IMR-90 (cell line): ENCODE data around the gene DNAH8. TPM values are rescaled to one million over a fixed set of nuclear protein-coding genes. Genes with fewer than 3 reads are reported as not detected.

Source experiments
- ATAC-seq: fragments of 200-7000 bp; cut with Tn5 transposase; 2 replicates; pipeline ENCODE4 v1.9.1; 2020; ENCODE audit warnings: low read depth, mild to moderate bottlenecking, moderate library complexity
- BruUV-seq: library from RNA; stranded (reverse); fragments of 400-500 nt; replicated peaks from 2 replicates; lab custom pipeline; 2021; lab: Mats Ljungman, UMichigan
- CTCF ChIA-PET: fragments of 300-600 bp; formaldehyde crosslinking; extraction: SDS; loops from one replicate; lab custom pipeline; 2021; ENCODE audit warnings: antibody characterized with exemption; lab: Yijun Ruan, JAX
- POLR2A ChIA-PET: fragments of 300-600 bp; sonication (Branson Sonifier 250); formaldehyde crosslinking; loops from one replicate; lab custom pipeline; 2022; ENCODE audit warnings: antibody characterized with exemption; ENCODE audit not compliant: unreplicated experiment; lab: Charles Lee
- DNase-seq: peaks from one replicate; pipeline ENCODE4 v3.0.0; 2013
- H2AFZ ChIP-seq: replicated peaks from 2 replicates; pipeline ENCODE3; 2013; ENCODE audit warnings: low read length, mild to moderate bottlenecking; ENCODE audit not compliant: poor library complexity
- H2AK5ac ChIP-seq: 2 replicates; pipeline ENCODE4 v1.6.1; 2013; ENCODE audit warnings: low read depth, low read length, inconsistent platforms
- H2AK9ac ChIP-seq: replicated peaks from 2 replicates; pipeline ENCODE3; 2013; ENCODE audit warnings: mild to moderate bottlenecking, low read depth, low read length, moderate library complexity; ENCODE audit not compliant: poor library complexity
- H2BK120ac ChIP-seq: 2 replicates; pipeline ENCODE4 v1.6.1; 2013; ENCODE audit warnings: low read depth, low read length, inconsistent platforms
- H2BK15ac ChIP-seq: 3 replicates; pipeline ENCODE4 v1.6.1; 2013; ENCODE audit warnings: low read depth, low read length, inconsistent platforms
- H2BK20ac ChIP-seq: 2 replicates; pipeline ENCODE4 v1.6.1; 2013; ENCODE audit warnings: low read depth, mild to moderate bottlenecking, inconsistent platforms, low read length, moderate library complexity
- H2BK5ac ChIP-seq: 2 replicates; pipeline ENCODE4 v1.6.1; 2013; ENCODE audit warnings: mild to moderate bottlenecking, low read depth, low read length, inconsistent platforms; ENCODE audit not compliant: poor library complexity, severe bottlenecking
- H3K14ac ChIP-seq: replicated peaks from 2 replicates; pipeline ENCODE4 v1.6.1; 2013; ENCODE audit warnings: low read depth, low read length, inconsistent platforms
- H3K18ac ChIP-seq: 2 replicates; pipeline ENCODE4 v1.6.1; 2013; ENCODE audit warnings: low read depth, low read length, control low read depth
- H3K23ac ChIP-seq: 2 replicates; pipeline ENCODE4 v1.6.1; 2013; ENCODE audit warnings: low read depth, low read length, inconsistent platforms
- H3K27ac ChIP-seq: 2 replicates; pipeline ENCODE4 v1.5.1; 2013; ENCODE audit warnings: mild to moderate bottlenecking, control low read depth, low read length; ENCODE audit not compliant: insufficient read depth
- H3K27me3 ChIP-seq: 2 replicates; pipeline ENCODE4 v1.6.1; 2013; ENCODE audit warnings: low read length; ENCODE audit not compliant: control insufficient read depth, insufficient read depth
- H3K36me3 ChIP-seq: 2 replicates; pipeline ENCODE4 v1.6.1; 2013; ENCODE audit warnings: low read length, mixed read lengths; ENCODE audit not compliant: control insufficient read depth, insufficient read depth
- H3K4ac ChIP-seq: 2 replicates; pipeline ENCODE4 v1.6.1; 2013; ENCODE audit warnings: low read depth, low read length, inconsistent platforms
- H3K4me1 ChIP-seq: 2 replicates; pipeline ENCODE4 v1.6.1; 2013; ENCODE audit warnings: low read length, mixed read lengths; ENCODE audit not compliant: control insufficient read depth, insufficient read depth
- H3K4me2 ChIP-seq: 2 replicates; pipeline ENCODE4 v1.6.1; 2013; ENCODE audit warnings: low read depth, mild to moderate bottlenecking, control low read depth, low read length, moderate library complexity
- H3K4me3 ChIP-seq: 2 replicates; pipeline ENCODE4 v1.5.1; 2013; ENCODE audit warnings: low read depth, mild to moderate bottlenecking, control low read depth, low read length, moderate library complexity; ENCODE audit not compliant: insufficient read depth
- H3K56ac ChIP-seq: 2 replicates; pipeline ENCODE4 v1.6.1; 2013; ENCODE audit warnings: low read length, inconsistent platforms; ENCODE audit not compliant: insufficient read depth; ENCODE audit errors: extremely low read depth
- H3K79me1 ChIP-seq, 2 experiments: 2 replicates each; pipeline ENCODE4 v1.6.1; 2013; ENCODE audit warnings: low read length in 2 of 2, inconsistent platforms in 1 of 2, low read depth in 1 of 2
- H3K9ac ChIP-seq: 2 replicates; pipeline ENCODE4 v1.6.1; 2013; ENCODE audit warnings: low read depth, low read length, control low read depth
- H3K9me1 ChIP-seq: 2 replicates; pipeline ENCODE4 v1.6.1; 2013; ENCODE audit warnings: low read length, inconsistent platforms; ENCODE audit not compliant: insufficient read depth
- H3K9me3 ChIP-seq: 2 replicates; pipeline ENCODE4 v1.6.1; 2013; ENCODE audit warnings: low read length; ENCODE audit not compliant: control insufficient read depth, insufficient read depth
- H4K20me1 ChIP-seq: 2 replicates; pipeline ENCODE4 v1.6.1; 2013; ENCODE audit warnings: low read length, inconsistent platforms; ENCODE audit not compliant: insufficient read depth
- H4K5ac ChIP-seq: 2 replicates; pipeline ENCODE4 v1.6.1; 2013; ENCODE audit warnings: mild to moderate bottlenecking, low read depth, low read length, control low read depth
- H4K8ac ChIP-seq, 2 experiments: 2 replicates each; pipeline ENCODE4 v1.6.1; 2013; ENCODE audit warnings: low read depth in 2 of 2, low read length in 2 of 2, control low read depth in 1 of 2, inconsistent platforms in 1 of 2
- H4K91ac ChIP-seq: 2 replicates; pipeline ENCODE4 v1.6.1; 2013; ENCODE audit warnings: low read depth, low read length, inconsistent platforms; ENCODE audit not compliant: insufficient read depth
- BHLHE40 ChIP-seq: fragments of 150-350 bp; IDR thresholded peaks from 2 replicates; pipeline ENCODE4 v1.6.1; 2016; ENCODE audit warnings: mild to moderate bottlenecking, low read depth, low read length
- CEBPB ChIP-seq: IDR thresholded peaks from 2 replicates; pipeline ENCODE4 v1.6.1; 2012; ENCODE audit warnings: low read depth, low read length, improper control_type of control experiment
- CHD1 ChIP-seq: IDR thresholded peaks from 2 replicates; pipeline ENCODE4 v1.6.1; 2012; ENCODE audit warnings: low read depth, low read length, improper control_type of control experiment
- CTCF ChIP-seq: conservative IDR thresholded peaks from 2 replicates; pipeline ENCODE4 v1.5.1; 2012; ENCODE audit warnings: mild to moderate bottlenecking, low read depth, low read length, improper control_type of control experiment
- ELK1 ChIP-seq: fragments of 150-350 bp; IDR thresholded peaks from 2 replicates; pipeline ENCODE4 v1.6.1; 2016; ENCODE audit warnings: low read depth, mild to moderate bottlenecking, low read length, moderate library complexity, borderline replicate concordance
- FOS ChIP-seq: fragments of 150-350 bp; IDR thresholded peaks from 2 replicates; pipeline ENCODE4 v1.6.1; 2016; ENCODE audit warnings: low read depth, low read length
- MAFK ChIP-seq: IDR thresholded peaks from 2 replicates; pipeline ENCODE4 v1.6.1; 2012; ENCODE audit warnings: low read depth, low read length, improper control_type of control experiment
- MAZ ChIP-seq: IDR thresholded peaks from 2 replicates; pipeline ENCODE4 v1.6.1; 2012; ENCODE audit warnings: low read depth, mild to moderate bottlenecking, low read length, improper control_type of control experiment, moderate library complexity, borderline replicate concordance
- MXI1 ChIP-seq: IDR thresholded peaks from 2 replicates; pipeline ENCODE4 v1.6.1; 2012; ENCODE audit warnings: low read depth, mild to moderate bottlenecking, low read length, moderate library complexity, borderline replicate concordance
- NFE2L2 ChIP-seq: fragments of 150-350 bp; IDR thresholded peaks from 2 replicates; pipeline ENCODE4 v1.6.1; 2016; ENCODE audit warnings: low read depth, mild to moderate bottlenecking, low read length
- POLR2A ChIP-seq: IDR thresholded peaks from 2 replicates; pipeline ENCODE4 v1.6.1; 2012; ENCODE audit warnings: mild to moderate bottlenecking, low read depth, low read length
- RAD21 ChIP-seq: IDR thresholded peaks from 2 replicates; pipeline ENCODE4 v1.6.1; 2012; ENCODE audit warnings: low read length, improper control_type of control experiment
- RCOR1 ChIP-seq: IDR thresholded peaks from 2 replicates; pipeline ENCODE4 v1.6.1; 2012; ENCODE audit warnings: mild to moderate bottlenecking, low read length, improper control_type of control experiment; ENCODE audit not compliant: insufficient replicate concordance
- RFX5 ChIP-seq: IDR thresholded peaks from 2 replicates; pipeline ENCODE4 v1.8.0; 2012; ENCODE audit warnings: low read depth, mild to moderate bottlenecking, low read length, moderate library complexity
- SMC3 ChIP-seq: fragments of 150-350 bp; IDR thresholded peaks from 2 replicates; pipeline ENCODE4 v1.6.1; 2016; ENCODE audit warnings: low read depth, mild to moderate bottlenecking, antibody characterized with exemption, low read length, moderate library complexity
- USF2 ChIP-seq: fragments of 150-350 bp; IDR thresholded peaks from 2 replicates; pipeline ENCODE4 v1.6.1; 2017; ENCODE audit warnings: mild to moderate bottlenecking, antibody characterized with exemption, low read length, low read depth
- WGBS, 2 experiments: methylation state at CpG; one replicate each; pipeline versions ENCODE4 v1.1.5 to v1.1.7; 2013; ENCODE audit warnings: missing lambda C conversion rate in 2 of 2; ENCODE audit not compliant: insufficient read length in 1 of 2; ENCODE audit errors: extremely low coverage in 2 of 2; 5-methylcytosine and 5-hydroxymethylcytosine counted together
- dilution Hi-C: fragments of 300-500 bp; cut with HindIII; formaldehyde crosslinking; loops from one replicate; pipeline ENCODE4 v1.14.3; 2018; ENCODE audit warnings: low sequenced_read_pairs; ENCODE audit not compliant: unreplicated experiment
- in situ Hi-C: fragments of 300-500 bp; cut with MboI; formaldehyde crosslinking; loops from 3 replicates; pipeline ENCODE4 v1.14.3; 2019; ENCODE audit warnings: low sequenced_read_pairs, inconsistent platforms, mixed read lengths
- intact Hi-C: fragments of 100-400 bp; cut with micrococcal nuclease; formaldehyde crosslinking; loops from 2 replicates; pipeline ENCODE4 v1.10.0; 2022
- polyA plus RNA-seq, 3 experiments: library from polyadenylated mRNA; depleted of rRNA; stranded (reverse); fragments of >200 nt; gene quantifications; 2 replicates each; pipeline ENCODE4 v1.2.3, GENCODE V29; 2012; ENCODE audit warnings: low replicate concordance in 1 of 3
- total RNA-seq: library from RNA; depleted of rRNA; stranded (reverse); fragments of >200 nt; gene quantifications from 2 replicates; pipeline ENCODE4 v1.2.3, GENCODE V29; 2012

Gene DNAH8
- total and polyA plus RNA-seq, 2 of the 4 experiments (the other 2 are of a cell fraction) = not detected

GRCh38 chr6:39056191-39056590 is 341.1 kb downstream of the DNAH8 start:
- Histone ChIP-seq H3K14ac (no peak overlapping the region), H3K4me2 (no peak overlapping the region), H3K56ac (no peak overlapping the region), H3K4me1 (no peaks in the 10 kb centered on the region), H3K4me3 (no peak overlapping the region), H3K18ac (no peak overlapping the region), H4K8ac (no peak overlapping the region), H3K36me3 (no peaks in the 10 kb centered on the region), H2BK120ac (no peak overlapping the region), H3K79me1 (no peaks in the 10 kb centered on the region), H2AK5ac (no peak overlapping the region), H3K27ac (no peak overlapping the region), H3K9me3 (no peaks in the 10 kb centered on the region), H2BK20ac (no peak overlapping the region), H3K9me1 (no peaks in the 10 kb centered on the region), H3K4ac (no peak overlapping the region), H2AK9ac (no peak overlapping the region), H4K5ac (no peak overlapping the region), H4K91ac (no peak overlapping the region), H2BK5ac (no peak overlapping the region), H4K20me1 (no peaks in the 10 kb centered on the region), H3K27me3 (peaks cover 10% of the 10 kb centered on the region), H3K9ac (no peak overlapping the region), H2AFZ (no peak overlapping the region), H2BK15ac (no peak overlapping the region), H3K23ac (no peak overlapping the region)
- TF ChIP-seq POLR2A (no peak), BHLHE40 (no peak), MXI1 (no peak), ELK1 (no peak), MAZ (no peak), RFX5 (no peak), MAFK (no peak), RAD21 (no peak), RCOR1 (no peak), CTCF (no peak), NFE2L2 (no peak), CHD1 (no peak), USF2 (no peak), CEBPB (no peak), SMC3 (no peak), FOS (no peak)
- ATAC-seq = no peak
- no peak for DNase-seq
- dilution Hi-C loops = no loop called here
- intact Hi-C loops = no loop called here
- no TSS peak for BruUV-seq
- POLR2A ChIA-PET = no interaction called here
- WGBS, 2 experiments = no CpG with 5 or more reads among the region's 5 CpGs
- in situ Hi-C loops = no loop called here
- CTCF ChIA-PET = interaction anchor here (1.0 kb wide), 1 partner anchor 46 kb away, joined by 3 read pairs; no protein-coding TSS in a partner anchor
